RWPE1 (cell line): ENCODE results near the gene OR4F6.
A peak's percentile ranks its signal among the peaks of the same experiment; 100 is the strongest.

Source experiments
- CTCF ChIA-PET: fragments of 350-600 bp; sonication (Branson Sonifier 250); formaldehyde crosslinking; extraction: SDS; loops from one replicate; lab custom pipeline; 2021; lab: Yijun Ruan, JAX
- POLR2A ChIA-PET: fragments of 400-600 bp; formaldehyde crosslinking; extraction: SDS; loops from one replicate; lab custom pipeline; 2020; ENCODE audit warnings: antibody characterized with exemption; ENCODE audit not compliant: low non-redundant PET; lab: Yijun Ruan, JAX
- DNase-seq: peaks from one replicate; pipeline ENCODE4 v3.0.0; 2012; ENCODE audit warnings: low spot score
- H3K27ac ChIP-seq: fragments of 450-650 bp; 2 replicates; pipeline ENCODE4 v1.5.1; 2017
- CTCF ChIP-seq: fragments of 450-650 bp; conservative IDR thresholded peaks from 2 replicates; pipeline ENCODE4 v1.5.1; 2017; ENCODE audit warnings: low read depth, mild to moderate bottlenecking

Gene OR4F6

DNA sequence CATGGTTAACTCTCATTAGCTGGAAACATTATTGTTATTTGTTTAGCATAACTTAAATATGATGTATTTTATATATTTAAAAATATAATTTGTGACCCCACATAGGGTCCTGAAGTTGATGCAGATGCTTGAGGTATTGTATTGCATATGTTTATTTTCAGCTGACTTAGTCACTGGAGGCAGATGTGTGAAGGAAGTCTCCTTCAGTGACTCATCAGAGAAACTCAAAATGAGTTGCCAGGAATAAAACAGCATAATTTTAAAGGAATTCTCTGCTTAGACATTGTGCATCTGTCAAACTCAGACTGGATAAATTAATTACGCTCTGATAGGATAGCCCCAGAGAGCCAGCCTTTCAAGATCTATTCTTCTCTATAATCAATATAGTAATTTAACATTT lies 7.9 kb upstream of the OR4F6 start:
- POLR2A ChIA-PET = no interaction called here
- H3K27ac ChIP-seq = no peak overlapping the region
- DNase-seq = peak; percentile 13
- TF ChIP-seq CTCF = no peak
- CTCF ChIA-PET = no interaction called here

GRCh38 chr15:101799665-101800064 lies 3.6 kb upstream of the OR4F6 start:
- DNase-seq = no peak
- ChIA-PET POLR2A (no interaction called here), CTCF (no interaction called here)
- TF ChIP-seq CTCF = no peak
- H3K27ac ChIP-seq = no peak overlapping the region

DNA sequence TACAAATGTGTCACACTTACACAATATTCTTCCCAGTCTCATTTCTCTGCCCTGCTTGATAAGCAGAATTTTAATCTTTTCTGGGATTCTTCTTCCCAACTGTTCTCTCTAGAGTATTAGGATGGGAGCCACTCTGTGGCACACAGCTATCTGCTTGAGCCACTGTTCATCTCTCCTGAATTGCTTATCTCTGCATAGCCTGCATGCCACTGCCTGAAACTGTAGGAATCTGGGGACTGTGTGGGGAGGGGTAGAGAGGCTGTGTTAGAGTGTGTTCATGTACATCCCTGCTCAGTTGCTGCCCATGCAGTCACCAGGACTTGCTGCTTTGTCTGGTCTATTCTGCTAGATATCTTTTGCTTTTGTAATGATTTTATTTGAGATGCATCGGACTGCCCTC lies 2.3 kb upstream of the OR4F6 start:
- no peak overlapping the region for H3K27ac ChIP-seq
- no peak for DNase-seq
- CTCF ChIA-PET = no interaction called here
- POLR2A ChIA-PET = no interaction called here
- no peak for TF ChIP-seq CTCF

- no peak overlapping the region for H3K27ac ChIP-seq
- TF ChIP-seq CTCF = no peak
- DNase-seq = no peak
- CTCF ChIA-PET = no interaction called here
- POLR2A ChIA-PET = no interaction called here
Observed at GRCh38 chr15:101803676-101804075, 367 bp downstream of the OR4F6 start.

DNA sequence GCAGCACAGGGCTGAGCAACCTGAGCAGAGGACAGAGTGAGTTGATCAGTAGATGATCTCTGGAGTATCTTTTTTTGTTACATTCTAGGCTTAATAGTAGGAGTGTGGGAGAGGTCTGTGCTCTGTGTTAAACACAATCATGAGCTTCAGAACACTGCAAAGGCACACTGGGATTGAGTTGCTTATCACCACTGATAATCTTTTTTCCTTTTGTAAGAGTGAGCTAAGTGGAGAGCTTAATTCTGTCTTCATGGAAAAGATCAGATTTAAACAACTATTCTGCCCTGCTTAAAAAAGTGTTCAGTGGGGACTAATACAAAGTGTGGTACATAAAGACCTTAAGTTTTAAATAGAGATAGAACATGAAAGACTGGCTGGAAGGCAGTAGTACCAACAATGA lies 1.1 kb downstream of the OR4F6 start:
- no peak for DNase-seq
- POLR2A ChIA-PET = no interaction called here
- H3K27ac ChIP-seq = no peak overlapping the region
- CTCF ChIA-PET = no interaction called here
- no peak for TF ChIP-seq CTCF

DNA sequence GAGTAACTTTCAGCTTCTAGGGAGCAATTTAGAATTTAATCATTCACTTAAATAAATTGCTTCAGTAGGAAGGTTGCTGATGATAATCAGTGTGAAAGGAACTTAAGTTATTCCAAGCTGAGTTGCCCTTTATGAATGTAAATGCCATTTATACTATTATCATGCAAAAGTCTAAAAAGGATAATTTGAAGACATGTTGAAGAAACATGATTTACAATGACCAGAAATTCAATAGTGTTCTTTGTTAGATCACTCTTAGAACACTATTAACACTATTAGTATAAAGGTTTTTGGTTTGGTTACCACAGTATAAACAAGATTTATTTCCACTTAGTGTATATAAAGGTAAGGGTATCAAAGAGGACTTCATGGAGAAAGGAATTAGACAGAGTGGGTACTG lies 1.6 kb downstream of the OR4F6 start:
- CTCF ChIA-PET = no interaction called here

More for the DNA sequence above, 1.6 kb downstream of the OR4F6 start:
- no peak for TF ChIP-seq CTCF
- DNase-seq = no peak
- POLR2A ChIA-PET = no interaction called here
- no peak overlapping the region for H3K27ac ChIP-seq
